Fibroblast of skin of right quadriceps (primary cell): ENCODE measurements around the gene LRRN4.
"Not testable (repeated sequence)": the region's sequence is repeated elsewhere in the genome, so short reads cannot be mapped to it uniquely, and the experiment has no call there.

Source experiments
- DNase-seq: peaks from one replicate; pipeline ENCODE4 v3.0.0-alpha.2; 2013

The LRRN4 gene

GRCh38 chr20:6058684-6059295 is 4.9 kb upstream of the LRRN4 start:
- no peak for DNase-seq

GRCh38 chr20:6057691-6058090 is 3.8 kb upstream of the LRRN4 start:
- DNase-seq: no peak

GRCh38 chr20:6057139-6057538 is 3.3 kb upstream of the LRRN4 start:
- DNase-seq: no peak

GRCh38 chr20:6055981-6056569 is 2.2 kb upstream of the LRRN4 start:
- no peak for DNase-seq

- no peak for DNase-seq
These were observed 1.4 kb upstream of the LRRN4 start for GRCh38 chr20:6055161-6055783.

- DNase-seq: not testable (repeated sequence)
These were observed 810 bp upstream of the LRRN4 start for GRCh38 chr20:6054689-6055051.

GRCh38 chr20:6053064-6053775 is 640 bp downstream of the LRRN4 start:
- no peak for DNase-seq

GRCh38 chr20:6051505-6051904 is 2.4 kb downstream of the LRRN4 start:
- DNase-seq: peak; percentile 63

- no peak for DNase-seq
These were observed 5.5 kb downstream of the LRRN4 start for GRCh38 chr20:6048391-6048790.

- no peak for DNase-seq
These were observed 7.4 kb downstream of the LRRN4 start for GRCh38 chr20:6046432-6046831.

GRCh38 chr20:6045566-6045965 is 8.3 kb downstream of the LRRN4 start:
- DNase-seq: no peak

GRCh38 chr20:6044115-6044514 is 9.7 kb downstream of the LRRN4 start:
- DNase-seq: no peak

- DNase-seq: no peak
These were observed 12.0 kb downstream of the LRRN4 start for GRCh38 chr20:6041808-6042265.

- DNase-seq: no peak
These were observed 12.7 kb downstream of the LRRN4 start for GRCh38 chr20:6040958-6041807.

GRCh38 chr20:6040540-6040939 is 13.3 kb downstream of the LRRN4 start:
- no peak for DNase-seq

GRCh38 chr20:6039766-6040165 is 14.1 kb downstream of the LRRN4 start:
- DNase-seq: no peak

GRCh38 chr20:6038256-6038655 is 15.6 kb downstream of the LRRN4 start:
- no peak for DNase-seq

- no peak for DNase-seq
These were observed 16.8 kb downstream of the LRRN4 start for GRCh38 chr20:6037082-6037481.

GRCh38 chr20:6036213-6036612 is 17.6 kb downstream of the LRRN4 start:
- DNase-seq: no peak

GRCh38 chr20:6034134-6034969 is 19.5 kb downstream of the LRRN4 start:
- DNase-seq: peak; percentile 18

- DNase-seq: not testable (repeated sequence)
These were observed 21.0 kb downstream of the LRRN4 start for GRCh38 chr20:6032907-6033306.
